ENCODE data around the gene TMEM123.

GRCh38 chr11:102427068-102427467 lies 25.5 kb downstream of the TMEM123 start:
- TF ChIP-seq TEAD4 (IDR thresholded peaks at IDR 0.05) (no peak), CREB1 (IDR thresholded peaks at IDR 0.05; ENCODE audit: low read depth) (no peak), RAD21 (IDR thresholded peaks at IDR 0.05; ENCODE audit: low read depth) (no peak), NFIC (IDR thresholded peaks at IDR 0.05) (no peak), REST (IDR thresholded peaks at IDR 0.05; ENCODE audit: low read depth) (no peak), EP300 (IDR thresholded peaks at IDR 0.05; ENCODE audit: borderline replicate concordance) (no peak), TAF1 (IDR thresholded peaks at IDR 0.05; ENCODE audit: low read depth) (no peak), CEBPB (IDR thresholded peaks at IDR 0.05) (no peak)

Data from Ishikawa (cell line).